T-helper 2 cell (primary cell): Measurements from ENCODE around the gene RXYLT1.
"Not testable (repeated sequence)": the region's sequence is repeated elsewhere in the genome, so short reads cannot be mapped to it uniquely, and the experiment has no call there.

Experiments
- DNase-seq, 5 experiments: peaks; one replicate each; pipeline versions ENCODE4 v3.0.0 to v3.0.0-alpha.2; 2012 to 2022

Gene RXYLT1

DNA sequence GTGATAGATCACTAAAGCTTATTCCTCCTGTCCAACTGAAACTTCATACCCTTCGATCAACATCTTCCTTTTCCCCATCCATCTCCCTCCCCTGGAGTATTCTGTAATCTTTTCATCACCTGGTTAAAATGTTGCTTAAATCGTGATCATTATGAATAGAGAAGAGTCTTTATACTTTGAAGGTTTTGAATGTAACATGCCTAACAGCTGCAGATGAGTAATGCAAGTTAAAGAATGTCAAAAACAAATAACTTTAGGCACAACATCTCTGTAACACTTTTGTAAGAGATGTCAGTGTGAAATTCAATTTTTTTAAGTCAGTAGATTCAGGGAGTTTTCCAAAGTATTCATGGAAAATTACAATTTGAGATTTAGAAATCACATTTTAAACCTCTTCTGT is 25.0 kb downstream of the RXYLT1 start:
- no peak for DNase-seq

GRCh38 chr12:63805704-63806672 is 26.3 kb downstream of the RXYLT1 start:
- no peak for DNase-seq

DNA sequence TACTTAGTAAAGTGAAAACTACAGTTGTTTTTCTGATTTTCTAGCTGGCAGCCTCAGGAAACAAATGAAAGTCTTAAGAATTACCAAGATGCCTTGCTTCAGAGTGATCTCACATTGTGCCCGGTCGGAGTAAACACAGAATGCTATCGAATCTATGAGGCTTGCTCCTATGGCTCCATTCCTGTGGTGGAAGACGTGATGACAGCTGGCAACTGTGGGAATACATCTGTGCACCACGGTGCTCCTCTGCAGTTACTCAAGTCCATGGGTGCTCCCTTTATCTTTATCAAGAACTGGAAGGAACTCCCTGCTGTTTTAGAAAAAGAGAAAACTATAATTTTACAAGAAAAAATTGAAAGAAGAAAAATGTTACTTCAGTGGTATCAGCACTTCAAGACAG is 28.9 kb downstream of the RXYLT1 start:
- no peak for DNase-seq

GRCh38 chr12:63809566-63809965 is 29.9 kb downstream of the RXYLT1 start:
- no peak for DNase-seq

GRCh38 chr12:63811334-63811733 is 31.6 kb downstream of the RXYLT1 start:
- DNase-seq: no peak

GRCh38 chr12:63811755-63812154 is 32.0 kb downstream of the RXYLT1 start:
- no peak for DNase-seq

DNA sequence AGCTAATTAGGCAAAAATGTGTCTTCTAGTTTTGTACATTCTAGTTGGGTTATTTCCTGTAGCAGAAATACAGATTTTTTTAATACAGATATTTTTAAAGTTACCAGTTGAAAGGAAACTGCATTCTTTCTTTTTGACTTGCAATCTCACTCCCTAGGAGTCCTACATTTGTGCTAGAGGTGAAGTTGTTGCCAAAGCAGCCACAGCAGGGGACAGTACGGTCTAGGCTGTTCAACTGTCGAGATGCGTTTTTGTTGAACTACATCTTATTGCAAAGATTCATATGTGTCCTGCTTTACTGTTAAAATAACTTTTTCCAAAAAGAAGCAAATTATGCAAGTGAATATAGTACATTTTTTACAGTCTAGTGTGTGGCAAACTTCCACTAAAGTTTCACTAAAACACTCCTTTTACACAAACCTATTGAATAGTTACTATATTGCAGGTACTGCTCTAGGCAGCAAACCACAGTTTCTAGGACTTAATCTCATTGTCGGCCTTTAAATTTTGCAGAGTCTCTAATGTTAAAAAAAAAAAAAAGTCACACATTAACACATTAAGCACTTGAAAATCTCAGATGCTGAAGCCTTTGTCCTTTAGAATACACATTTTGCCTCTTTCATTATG is 34.5 kb downstream of the RXYLT1 start:
- DNase-seq: peak in 1 of 5 experiments; percentile 63

DNA sequence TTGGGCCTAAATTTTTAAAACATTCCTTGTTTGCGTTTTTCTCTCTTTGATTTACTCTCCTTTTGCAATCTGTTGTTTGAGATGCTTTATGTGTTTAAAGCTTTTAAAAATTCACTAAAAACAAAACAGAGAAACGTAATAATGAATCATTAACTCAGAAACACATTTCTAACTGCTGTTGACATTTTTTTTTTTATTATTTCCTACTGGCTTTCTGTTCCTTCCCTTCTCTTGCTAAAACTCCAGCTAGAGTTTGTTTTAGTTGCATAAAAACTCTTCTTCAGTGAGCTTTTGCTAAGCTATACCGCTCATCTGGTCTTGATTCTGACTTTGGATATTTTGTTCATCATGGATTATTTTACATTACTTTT is 35.8 kb downstream of the RXYLT1 start:
- DNase-seq: no peak

- no peak for DNase-seq
These were observed 36.3 kb downstream of the RXYLT1 start for GRCh38 chr12:63816031-63816430.

- no peak for DNase-seq
These were observed 40.7 kb downstream of the RXYLT1 start for GRCh38 chr12:63820427-63820826.

DNA sequence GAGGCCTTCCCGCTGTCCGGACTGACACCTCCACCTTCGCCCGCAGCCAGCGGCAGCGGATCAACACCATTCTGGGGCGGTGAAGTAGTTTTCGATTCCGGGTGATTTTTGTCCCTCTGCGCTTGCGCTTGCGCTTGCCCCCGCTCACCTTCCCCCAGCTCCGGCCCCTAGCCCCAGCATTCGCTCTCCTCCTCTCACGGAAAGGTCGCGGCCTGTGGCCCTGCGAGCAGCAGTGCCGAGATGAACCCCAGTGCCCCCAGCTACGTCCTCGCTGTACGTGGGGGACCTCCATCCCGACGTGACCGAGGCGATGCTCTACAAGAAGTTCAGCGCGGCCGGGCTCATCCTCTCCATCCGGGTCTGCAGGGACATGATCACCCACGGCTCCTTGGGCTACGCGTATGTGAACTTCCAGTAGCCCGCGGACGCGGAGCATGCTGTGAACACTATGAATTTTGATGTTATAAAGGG is 42.1 kb downstream of the RXYLT1 start:
- DNase-seq: peak in 1 of 5 experiments; percentile 23

DNA sequence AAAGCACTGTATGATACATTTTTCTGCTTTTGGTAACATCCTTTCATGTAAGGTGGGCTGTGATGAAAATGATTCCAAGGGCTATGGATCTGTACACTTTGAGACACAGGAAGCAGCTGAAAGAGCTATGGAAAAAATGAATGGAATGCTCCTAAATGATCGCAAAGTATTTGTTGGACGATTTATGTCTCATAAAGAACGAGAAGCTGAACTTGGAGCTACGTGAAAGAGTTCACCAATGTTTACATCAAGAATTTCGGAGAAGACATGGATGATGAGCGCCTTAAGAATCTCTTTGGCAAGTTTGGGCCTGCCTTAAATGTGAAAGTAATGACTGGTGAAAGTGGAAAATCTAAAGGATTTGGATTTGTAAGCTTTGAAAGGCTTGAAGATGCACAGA is 42.6 kb downstream of the RXYLT1 start:
- no peak for DNase-seq

GRCh38 chr12:63823040-63823439 is 43.3 kb downstream of the RXYLT1 start:
- peak in 1 of 5 experiments; percentile 31 for DNase-seq

GRCh38 chr12:63826006-63826585 is 46.4 kb downstream of the RXYLT1 start:
- DNase-seq: peak in 1 of 5 experiments; percentile 51

GRCh38 chr12:63828867-63829266 is 49.2 kb downstream of the RXYLT1 start:
- DNase-seq: no peak

DNA sequence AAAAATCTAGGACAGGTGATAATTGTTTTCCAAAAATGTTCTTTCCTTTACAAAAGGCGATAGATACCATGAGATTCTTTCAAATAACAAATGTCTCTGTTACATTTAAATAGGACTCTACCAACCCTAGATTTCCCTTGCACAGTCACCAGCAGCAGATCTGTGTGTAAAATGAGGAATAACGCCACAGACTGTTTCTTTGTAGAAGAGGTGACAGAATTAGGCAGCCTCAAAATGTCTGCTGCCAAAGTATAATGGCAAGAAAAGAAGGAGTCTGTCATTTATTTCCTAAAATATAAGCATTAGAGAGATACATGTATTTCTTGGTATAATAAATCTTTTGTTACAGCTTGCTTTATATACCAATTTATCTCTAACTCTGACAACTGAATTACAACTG is 56.3 kb downstream of the RXYLT1 start:
- DNase-seq: no peak

DNA sequence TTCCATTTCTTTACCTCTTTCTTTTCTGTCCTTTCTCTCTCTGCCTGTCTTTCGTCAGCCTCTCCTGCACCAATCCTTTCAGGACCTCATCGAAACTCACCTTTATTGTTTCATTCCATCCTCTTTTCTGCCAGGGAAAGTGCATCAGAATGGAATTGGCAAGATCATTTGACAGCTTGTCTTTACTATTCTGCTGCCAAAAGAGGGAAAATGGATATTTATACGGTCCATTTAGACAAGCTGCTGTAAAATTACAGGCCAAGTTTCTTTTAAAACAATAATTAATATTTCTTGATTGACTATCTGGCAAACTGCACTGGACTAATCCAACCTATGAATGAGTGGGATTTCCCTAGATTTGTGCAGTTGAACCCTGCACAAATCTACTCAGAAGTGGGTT is 57.2 kb downstream of the RXYLT1 start:
- no peak for DNase-seq

- no peak for DNase-seq
These were observed 58.7 kb downstream of the RXYLT1 start for GRCh38 chr12:63838411-63838810.

DNA sequence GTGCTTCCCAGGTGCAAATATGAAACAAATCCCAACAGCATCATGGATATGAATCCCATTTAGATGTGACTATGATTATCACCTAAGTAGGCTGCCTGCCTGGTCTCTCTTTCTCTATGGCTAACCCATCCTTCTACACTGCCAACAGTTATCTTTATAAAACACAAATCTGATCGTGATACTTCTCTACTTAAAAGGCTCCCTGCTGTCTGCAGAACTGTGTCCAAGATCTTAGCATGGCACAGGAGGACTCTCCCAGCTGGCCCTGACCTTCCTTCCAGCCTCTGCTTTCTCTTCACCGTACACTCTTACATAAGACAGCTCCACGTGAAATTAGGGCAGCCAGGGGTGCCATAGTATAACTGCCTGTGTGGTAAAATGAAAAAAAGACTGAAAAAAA is 61.3 kb downstream of the RXYLT1 start:
- no peak for DNase-seq

- no peak for DNase-seq
These were observed 61.9 kb downstream of the RXYLT1 start for GRCh38 chr12:63841571-63841970.

GRCh38 chr12:63842750-63843149 is 63.0 kb downstream of the RXYLT1 start:
- DNase-seq: not testable (repeated sequence)

DNA sequence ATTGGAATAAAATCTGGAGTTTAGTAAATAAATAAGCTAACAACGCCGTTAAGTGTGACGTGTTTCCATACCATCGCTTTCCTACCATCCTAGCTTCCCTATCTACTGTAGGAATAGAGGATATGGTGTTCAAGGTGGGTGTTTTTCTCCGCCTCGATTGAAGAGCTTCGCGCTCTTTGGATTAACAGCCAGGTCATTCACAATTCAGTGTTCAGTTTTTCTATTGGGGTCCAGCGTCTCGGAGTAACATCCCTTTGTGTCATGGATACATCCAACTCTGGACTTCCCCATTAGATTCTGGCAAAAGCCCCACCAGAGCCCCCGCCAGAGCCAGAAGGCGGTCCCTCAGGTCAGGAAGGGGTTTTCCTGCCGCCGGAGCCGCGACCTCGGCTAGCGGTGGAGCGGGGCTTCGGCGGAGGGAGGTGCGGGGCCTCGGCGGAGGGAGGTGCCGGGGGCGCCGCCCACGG is 63.6 kb downstream of the RXYLT1 start:
- peak in 1 of 5 experiments; percentile 6 for DNase-seq

DNA sequence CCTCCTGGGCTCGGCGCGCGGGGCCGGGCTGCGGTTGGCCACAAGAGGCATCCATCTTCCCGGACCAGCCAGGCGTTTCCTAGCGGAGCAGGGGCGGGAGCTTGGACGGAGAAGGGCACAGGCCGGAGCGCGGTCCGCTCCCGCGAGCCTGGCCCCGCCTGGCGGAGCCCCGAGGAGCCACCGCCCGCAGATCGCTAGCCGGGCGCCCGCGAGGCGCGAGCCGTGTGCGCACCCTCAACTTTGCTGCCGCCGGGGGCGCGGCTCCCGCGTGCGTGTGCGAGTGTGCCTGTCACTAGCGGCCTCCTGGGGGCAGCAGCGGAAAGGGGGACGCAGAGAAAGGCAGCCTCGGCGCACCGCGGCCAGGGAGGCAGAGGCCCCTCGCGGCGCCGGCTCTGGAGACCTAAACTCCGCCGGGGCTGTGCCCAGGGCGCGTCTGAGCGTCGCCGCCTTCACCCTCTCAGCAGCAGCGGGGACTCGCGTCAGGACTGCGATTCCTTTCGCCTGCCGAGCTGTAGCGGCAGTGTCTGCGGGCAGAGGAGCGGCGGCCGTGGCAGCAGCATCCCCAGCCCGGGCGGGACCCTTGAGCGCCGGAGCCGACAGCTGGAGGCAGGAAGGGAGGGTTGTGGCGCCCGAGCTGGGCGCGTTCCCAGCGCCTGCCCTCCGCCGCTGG is 64.1 kb downstream of the RXYLT1 start:
- peak; percentile 35 to 87 (median 68) for DNase-seq
